OCI-LY3 (cell line): Measurements from ENCODE around the gene MACROD2.

ENCODE experiments used
- EZH2phosphoT487 ChIP-seq: fragments of 200-600 bp; shearing (Covaris generic); IDR thresholded peaks from 2 replicates; pipeline ENCODE4 v1.6.1; 2018; ENCODE audit warnings: antibody characterized with exemption, mixed run types, low read depth
- TF ChIP-seq, protein P1 (sequence below): fragments of 200-600, 300-600 bp; sonication (generic); IDR thresholded peaks from 2 replicates; pipeline ENCODE4 v1.5.1; 2014; ENCODE audit warnings: antibody characterized with exemption, low read length, low read depth

DNA sequence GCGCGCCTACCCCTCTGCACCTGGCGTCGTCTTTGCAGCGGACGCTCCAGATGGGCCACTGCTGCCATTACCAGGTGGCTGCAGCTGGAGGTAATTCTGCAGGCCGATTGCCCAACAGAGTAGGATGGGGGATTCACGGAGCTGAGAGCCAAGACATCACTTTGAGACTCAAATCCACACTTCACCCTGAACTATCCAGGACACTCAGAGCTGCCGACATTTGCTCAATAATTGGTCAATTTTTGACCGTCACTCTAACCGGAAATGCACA lies 1037.0 kb downstream of the MACROD2 start:
- TF ChIP-seq, protein P1, sequence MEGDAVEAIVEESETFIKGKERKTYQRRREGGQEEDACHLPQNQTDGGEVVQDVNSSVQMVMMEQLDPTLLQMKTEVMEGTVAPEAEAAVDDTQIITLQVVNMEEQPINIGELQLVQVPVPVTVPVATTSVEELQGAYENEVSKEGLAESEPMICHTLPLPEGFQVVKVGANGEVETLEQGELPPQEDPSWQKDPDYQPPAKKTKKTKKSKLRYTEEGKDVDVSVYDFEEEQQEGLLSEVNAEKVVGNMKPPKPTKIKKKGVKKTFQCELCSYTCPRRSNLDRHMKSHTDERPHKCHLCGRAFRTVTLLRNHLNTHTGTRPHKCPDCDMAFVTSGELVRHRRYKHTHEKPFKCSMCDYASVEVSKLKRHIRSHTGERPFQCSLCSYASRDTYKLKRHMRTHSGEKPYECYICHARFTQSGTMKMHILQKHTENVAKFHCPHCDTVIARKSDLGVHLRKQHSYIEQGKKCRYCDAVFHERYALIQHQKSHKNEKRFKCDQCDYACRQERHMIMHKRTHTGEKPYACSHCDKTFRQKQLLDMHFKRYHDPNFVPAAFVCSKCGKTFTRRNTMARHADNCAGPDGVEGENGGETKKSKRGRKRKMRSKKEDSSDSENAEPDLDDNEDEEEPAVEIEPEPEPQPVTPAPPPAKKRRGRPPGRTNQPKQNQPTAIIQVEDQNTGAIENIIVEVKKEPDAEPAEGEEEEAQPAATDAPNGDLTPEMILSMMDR = no peak
- TF ChIP-seq EZH2phosphoT487 = no peak
